Neural cell (in vitro differentiated cells): ENCODE data around the gene LILRA1. TPM values are rescaled to one million over a fixed set of nuclear protein-coding genes. Genes with fewer than 3 reads are reported as not detected.

Experiments
- H2AFZ ChIP-seq: fragments of 200-600, 300-800 bp; sonication (generic), shearing (Covaris generic); 2 replicates; pipeline ENCODE4 v1.6.0; 2014; ENCODE audit warnings: low read depth, mild to moderate bottlenecking, antibody characterized with exemption, low read length, moderate library complexity
- H3F3A ChIP-seq: fragments of 200-600 bp; shearing (Covaris generic); 2 replicates; pipeline ENCODE4 v1.6.1; 2016; ENCODE audit warnings: mild to moderate bottlenecking, moderate library complexity, mixed read lengths, antibody characterized with exemption, low read length; ENCODE audit not compliant: insufficient read depth, poor library complexity, severe bottlenecking
- H3K27ac ChIP-seq: fragments of 200-600, 300-800 bp; sonication (generic), shearing (Covaris generic); 2 replicates; pipeline ENCODE4 v1.5.1; 2014; ENCODE audit warnings: mild to moderate bottlenecking, low read length, moderate library complexity
- H3K27me3 ChIP-seq: fragments of 300-800, 200-600 bp; sonication (generic), shearing (Covaris generic); 2 replicates; pipeline ENCODE4 v1.6.0; 2014; ENCODE audit warnings: mild to moderate bottlenecking, low read depth, low read length, moderate library complexity; ENCODE audit not compliant: insufficient read depth
- H3K36me3 ChIP-seq: fragments of 300-800, 200-600 bp; sonication (generic), shearing (Covaris generic); 2 replicates; pipeline ENCODE4 v1.5.1; 2014; ENCODE audit warnings: mild to moderate bottlenecking, antibody characterized with exemption, low read length, moderate library complexity; ENCODE audit not compliant: insufficient read depth
- H3K4me2 ChIP-seq: fragments of 300-800, 200-600 bp; sonication (generic), shearing (Covaris generic); 2 replicates; pipeline ENCODE4 v1.6.0; 2014; ENCODE audit warnings: mild to moderate bottlenecking, low read length
- H3K4me3 ChIP-seq: fragments of 300-800, 200-600 bp; sonication (generic), shearing (Covaris generic); 2 replicates; pipeline ENCODE4 v1.5.1; 2014; ENCODE audit warnings: mild to moderate bottlenecking, low read length, moderate library complexity
- H3K79me2 ChIP-seq: fragments of 200-600 bp; shearing (Covaris generic); replicated peaks from 2 replicates; pipeline ENCODE4 v1.6.0; 2014; ENCODE audit warnings: mild to moderate bottlenecking, low read length, moderate library complexity; ENCODE audit not compliant: insufficient read depth
- H3K9ac ChIP-seq: fragments of 300-800, 200-600 bp; sonication (generic), shearing (Covaris generic); 2 replicates; pipeline ENCODE4 v1.6.1; 2016; ENCODE audit warnings: mild to moderate bottlenecking, low read length, mixed read lengths
- H3K9me2 ChIP-seq: fragments of 200-600 bp; shearing (Covaris generic); 2 replicates; pipeline ENCODE4 v1.6.1; 2016; ENCODE audit warnings: mild to moderate bottlenecking, low read length, mixed read lengths; ENCODE audit not compliant: insufficient read depth
- H3K9me3 ChIP-seq: fragments of 200-600, 300-800 bp; sonication (generic), shearing (Covaris generic); 2 replicates; pipeline ENCODE4 v1.6.1; 2016; ENCODE audit warnings: mild to moderate bottlenecking, mixed run types, low read length, moderate library complexity, mixed read lengths
- H4K20me1 ChIP-seq: fragments of 200-600 bp; shearing (Covaris generic); 2 replicates; pipeline ENCODE4 v1.6.1; 2016; ENCODE audit warnings: mild to moderate bottlenecking, mixed run types; ENCODE audit not compliant: insufficient read depth
- EP300 ChIP-seq: fragments of 450-650 bp; conservative IDR thresholded peaks from 2 replicates; pipeline ENCODE4 v1.6.1; 2014; ENCODE audit warnings: antibody characterized with exemption, mild to moderate bottlenecking, moderate library complexity; ENCODE audit not compliant: poor library complexity, severe bottlenecking
- EZH2 ChIP-seq: fragments of 200-600, 300-800 bp; shearing (Covaris generic), sonication (generic); IDR thresholded peaks from 2 replicates; pipeline ENCODE4 v1.6.1; 2014; ENCODE audit warnings: antibody characterized with exemption, low read length, borderline replicate concordance, mild to moderate bottlenecking; ENCODE audit not compliant: insufficient read depth, poor library complexity, severe bottlenecking
- MXI1 ChIP-seq: fragments of 450-650 bp; conservative IDR thresholded peaks from 2 replicates; pipeline ENCODE4 v1.6.1; 2014; ENCODE audit warnings: antibody characterized with exemption, mild to moderate bottlenecking; ENCODE audit not compliant: poor library complexity, severe bottlenecking
- POLR2AphosphoS5 ChIP-seq: IDR thresholded peaks from 2 replicates; pipeline ENCODE4 v1.6.1; 2012
- RAD21 ChIP-seq: fragments of 450-650 bp; conservative IDR thresholded peaks from 2 replicates; pipeline ENCODE4 v1.6.1; 2014; ENCODE audit warnings: antibody characterized with exemption, mild to moderate bottlenecking, moderate library complexity
- SMC3 ChIP-seq: fragments of 450-650 bp; conservative IDR thresholded peaks from 2 replicates; pipeline ENCODE4 v1.6.1; 2014; ENCODE audit warnings: antibody characterized with exemption, mild to moderate bottlenecking, moderate library complexity; ENCODE audit not compliant: poor library complexity
- TAF1 ChIP-seq: IDR thresholded peaks from 2 replicates; pipeline ENCODE4 v1.6.1; 2012; ENCODE audit warnings: low read depth
- polyA plus RNA-seq: library from polyadenylated mRNA; depleted of rRNA; stranded (reverse); fragments of >200 nt; gene quantifications from 2 replicates; pipeline ENCODE4 v1.2.3, GENCODE V29; 2014
- TF ChIP-seq, protein P1 (sequence below): IDR thresholded peaks from 2 replicates; pipeline ENCODE4 v1.6.1; 2012; ENCODE audit warnings: borderline replicate concordance
- TF ChIP-seq, protein P2 (sequence below): fragments of 450-650 bp; IDR thresholded peaks from 2 replicates; pipeline ENCODE4 v1.5.1; 2014; ENCODE audit warnings: antibody characterized with exemption, mild to moderate bottlenecking, moderate library complexity; ENCODE audit not compliant: poor library complexity, severe bottlenecking

Gene LILRA1
- polyA plus RNA-seq, 1 donor from 2014 or later, result not detected

DNA sequence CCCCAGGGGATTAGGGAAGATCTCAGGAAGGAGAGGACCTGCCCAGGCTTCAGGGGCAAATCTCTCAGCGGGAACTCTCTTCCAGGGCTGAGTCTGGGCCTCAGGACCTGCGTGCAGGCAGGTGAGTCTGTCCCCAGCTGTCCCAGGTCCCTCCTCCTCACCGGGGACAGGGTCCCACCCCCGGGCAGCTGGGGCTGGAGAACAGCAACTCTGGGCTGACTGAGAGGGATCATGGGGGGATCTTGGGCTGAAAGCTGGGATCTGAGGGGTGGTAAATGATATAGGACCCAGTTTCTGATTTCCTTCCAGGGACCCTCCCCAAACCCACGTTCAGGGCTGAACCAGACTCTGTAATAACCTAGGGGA, 14.3 kb downstream of the LILRA1 start:
- no peaks in the 10 kb centered on the region for H3F3A ChIP-seq
- no peak overlapping the region for H3K27ac ChIP-seq
- H3K9ac ChIP-seq, result no peak overlapping the region
- peaks cover 4% of the 10 kb centered on the region for H3K9me3 ChIP-seq
- no peaks in the 10 kb centered on the region for H4K20me1 ChIP-seq
- TF ChIP-seq, protein P1, sequence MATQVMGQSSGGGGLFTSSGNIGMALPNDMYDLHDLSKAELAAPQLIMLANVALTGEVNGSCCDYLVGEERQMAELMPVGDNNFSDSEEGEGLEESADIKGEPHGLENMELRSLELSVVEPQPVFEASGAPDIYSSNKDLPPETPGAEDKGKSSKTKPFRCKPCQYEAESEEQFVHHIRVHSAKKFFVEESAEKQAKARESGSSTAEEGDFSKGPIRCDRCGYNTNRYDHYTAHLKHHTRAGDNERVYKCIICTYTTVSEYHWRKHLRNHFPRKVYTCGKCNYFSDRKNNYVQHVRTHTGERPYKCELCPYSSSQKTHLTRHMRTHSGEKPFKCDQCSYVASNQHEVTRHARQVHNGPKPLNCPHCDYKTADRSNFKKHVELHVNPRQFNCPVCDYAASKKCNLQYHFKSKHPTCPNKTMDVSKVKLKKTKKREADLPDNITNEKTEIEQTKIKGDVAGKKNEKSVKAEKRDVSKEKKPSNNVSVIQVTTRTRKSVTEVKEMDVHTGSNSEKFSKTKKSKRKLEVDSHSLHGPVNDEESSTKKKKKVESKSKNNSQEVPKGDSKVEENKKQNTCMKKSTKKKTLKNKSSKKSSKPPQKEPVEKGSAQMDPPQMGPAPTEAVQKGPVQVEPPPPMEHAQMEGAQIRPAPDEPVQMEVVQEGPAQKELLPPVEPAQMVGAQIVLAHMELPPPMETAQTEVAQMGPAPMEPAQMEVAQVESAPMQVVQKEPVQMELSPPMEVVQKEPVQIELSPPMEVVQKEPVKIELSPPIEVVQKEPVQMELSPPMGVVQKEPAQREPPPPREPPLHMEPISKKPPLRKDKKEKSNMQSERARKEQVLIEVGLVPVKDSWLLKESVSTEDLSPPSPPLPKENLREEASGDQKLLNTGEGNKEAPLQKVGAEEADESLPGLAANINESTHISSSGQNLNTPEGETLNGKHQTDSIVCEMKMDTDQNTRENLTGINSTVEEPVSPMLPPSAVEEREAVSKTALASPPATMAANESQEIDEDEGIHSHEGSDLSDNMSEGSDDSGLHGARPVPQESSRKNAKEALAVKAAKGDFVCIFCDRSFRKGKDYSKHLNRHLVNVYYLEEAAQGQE, result no peak
- TF ChIP-seq EZH2, result no peak
- TF ChIP-seq POLR2AphosphoS5, result no peak
- no peak for TF ChIP-seq SMC3
- no peak for TF ChIP-seq MXI1
- no peak for TF ChIP-seq EP300
- TF ChIP-seq, protein P2, sequence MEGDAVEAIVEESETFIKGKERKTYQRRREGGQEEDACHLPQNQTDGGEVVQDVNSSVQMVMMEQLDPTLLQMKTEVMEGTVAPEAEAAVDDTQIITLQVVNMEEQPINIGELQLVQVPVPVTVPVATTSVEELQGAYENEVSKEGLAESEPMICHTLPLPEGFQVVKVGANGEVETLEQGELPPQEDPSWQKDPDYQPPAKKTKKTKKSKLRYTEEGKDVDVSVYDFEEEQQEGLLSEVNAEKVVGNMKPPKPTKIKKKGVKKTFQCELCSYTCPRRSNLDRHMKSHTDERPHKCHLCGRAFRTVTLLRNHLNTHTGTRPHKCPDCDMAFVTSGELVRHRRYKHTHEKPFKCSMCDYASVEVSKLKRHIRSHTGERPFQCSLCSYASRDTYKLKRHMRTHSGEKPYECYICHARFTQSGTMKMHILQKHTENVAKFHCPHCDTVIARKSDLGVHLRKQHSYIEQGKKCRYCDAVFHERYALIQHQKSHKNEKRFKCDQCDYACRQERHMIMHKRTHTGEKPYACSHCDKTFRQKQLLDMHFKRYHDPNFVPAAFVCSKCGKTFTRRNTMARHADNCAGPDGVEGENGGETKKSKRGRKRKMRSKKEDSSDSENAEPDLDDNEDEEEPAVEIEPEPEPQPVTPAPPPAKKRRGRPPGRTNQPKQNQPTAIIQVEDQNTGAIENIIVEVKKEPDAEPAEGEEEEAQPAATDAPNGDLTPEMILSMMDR, result no peak
- no peak for TF ChIP-seq TAF1
- TF ChIP-seq RAD21, result no peak
- H3K4me3 ChIP-seq, result no peak overlapping the region
- no peaks in the 10 kb centered on the region for H3K36me3 ChIP-seq
- H3K79me2 ChIP-seq, result no peaks in the 10 kb centered on the region
- H3K27me3 ChIP-seq, result no peaks in the 10 kb centered on the region
- H3K4me2 ChIP-seq, result no peak overlapping the region
- H2AFZ ChIP-seq, result no peak overlapping the region
- H3K9me2 ChIP-seq, result no peaks in the 10 kb centered on the region

DNA sequence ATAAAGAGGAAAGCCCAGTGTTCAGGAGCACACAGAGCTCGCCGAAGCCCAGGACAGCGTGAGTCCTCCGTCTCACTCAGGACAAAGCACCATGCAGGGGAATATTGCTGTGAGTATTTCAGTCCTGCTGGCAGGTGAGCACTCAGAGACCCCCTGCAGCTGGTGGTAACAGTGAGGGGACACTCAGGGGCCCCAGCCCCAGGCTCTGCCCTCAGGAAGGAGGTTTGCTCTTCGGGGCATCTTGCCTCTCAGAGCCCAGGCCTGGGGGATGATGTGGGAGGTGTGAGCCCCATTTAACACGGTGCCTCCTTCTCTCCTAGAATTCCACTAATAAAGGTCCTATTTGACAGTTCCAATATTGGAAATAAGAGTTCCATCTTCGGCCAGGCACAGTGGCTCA, 14.8 kb downstream of the LILRA1 start:
- no peak overlapping the region for H3K27ac ChIP-seq
- no peaks in the 10 kb centered on the region for H4K20me1 ChIP-seq
- H3K27me3 ChIP-seq, result no peaks in the 10 kb centered on the region
- H3K79me2 ChIP-seq, result no peaks in the 10 kb centered on the region
- H3K36me3 ChIP-seq, result no peaks in the 10 kb centered on the region
- H3F3A ChIP-seq, result no peaks in the 10 kb centered on the region
- no peak overlapping the region for H3K4me3 ChIP-seq
- no peaks in the 10 kb centered on the region for H3K9me2 ChIP-seq
- H3K9ac ChIP-seq, result no peak overlapping the region
- peaks cover 4% of the 10 kb centered on the region for H3K9me3 ChIP-seq
- no peak overlapping the region for H2AFZ ChIP-seq
- H3K4me2 ChIP-seq, result no peak overlapping the region
- TF ChIP-seq, protein P1, result no peak
- TF ChIP-seq, protein P2, result no peak
- TF ChIP-seq SMC3 (no peak), POLR2AphosphoS5 (no peak), EZH2 (no peak), EP300 (no peak), RAD21 (no peak)
